ENCODE data around the gene OFD1. TPM values are rescaled to one million over a fixed set of nuclear protein-coding genes. Genes with fewer than 3 reads are reported as not detected.

Gene OFD1
- total RNA-seq, 2 donors from 2014 or later = 25.9 to 29.7 TPM

GRCh38 chrX:13761606-13762414 is 27.3 kb downstream of the OFD1 start:
- DNase-seq = peak; percentile 69
- Mint-ChIP-seq H3K27me3 (ENCODE audit: insufficient read depth) (no peaks in the 10 kb centered on the region), H3K9me3 (peaks cover 44% of the 10 kb centered on the region), H3K27ac (no peak overlapping the region), H3K4me1 (peaks cover 27% of the 10 kb centered on the region), H3K36me3 (ENCODE audit: low read depth) (peaks cover 51% of the 10 kb centered on the region), H3K4me3 (no peak overlapping the region)
- Histone ChIP-seq H3K4me3 (ENCODE audit: low read length) (no peak overlapping the region), H3K27ac (ENCODE audit: low read depth, low read length) (no peak overlapping the region), H3K27me3 (ENCODE audit: control insufficient read depth, insufficient read depth, low read length, poor library complexity, severe bottlenecking) (no peaks in the 10 kb centered on the region), H3K4me1 (ENCODE audit: control insufficient read depth, insufficient read depth, low read length) (no peaks in the 10 kb centered on the region), H3K9ac (ENCODE audit: extremely low read depth, low read length, poor library complexity, severe bottlenecking) (peak overlapping the region; percentile 3), H3K36me3 (ENCODE audit: control insufficient read depth, insufficient read depth, low read length) (peaks cover 58% of the 10 kb centered on the region), H3K9me3 (ENCODE audit: control insufficient read depth, low read length) (no peaks in the 10 kb centered on the region)
- 20 to 40% methylated on average over 1 to 7 of the region's 7 CpGs for WGBS, 2 experiments (ENCODE audit: insufficient coverage in 1 of 2, insufficient read length in 1 of 2)
- TF ChIP-seq CTCF (conservative IDR thresholded peaks at IDR 0.05) = peak; percentile 16

GRCh38 chrX:13763489-13763888 is 28.9 kb downstream of the OFD1 start:
- H3K36me3 ChIP-seq (ENCODE audit: control insufficient read depth, insufficient read depth, low read length) = peaks cover 49% of the 10 kb centered on the region
- H3K27me3 ChIP-seq (ENCODE audit: control insufficient read depth, insufficient read depth, low read length, poor library complexity, severe bottlenecking) = no peaks in the 10 kb centered on the region
- DNase-seq = no peak
- TF ChIP-seq CTCF (conservative IDR thresholded peaks at IDR 0.05) = no peak
- 80 to 91% methylated on average over 2 to 8 of the region's 8 CpGs for WGBS, 2 experiments (ENCODE audit: insufficient coverage in 1 of 2, insufficient read length in 1 of 2)
- no peak overlapping the region for H3K9ac ChIP-seq (ENCODE audit: extremely low read depth, low read length, poor library complexity, severe bottlenecking)
- no peaks in the 10 kb centered on the region for H3K27me3 Mint-ChIP-seq (ENCODE audit: insufficient read depth)
- no peaks in the 10 kb centered on the region for H3K4me1 ChIP-seq (ENCODE audit: control insufficient read depth, insufficient read depth, low read length)
- H3K27ac Mint-ChIP-seq = no peak overlapping the region
- H3K9me3 ChIP-seq (ENCODE audit: control insufficient read depth, low read length) = no peaks in the 10 kb centered on the region
- H3K27ac ChIP-seq (ENCODE audit: low read depth, low read length) = no peak overlapping the region
- H3K4me1 Mint-ChIP-seq = peaks cover 23% of the 10 kb centered on the region
- peaks cover 50% of the 10 kb centered on the region for H3K9me3 Mint-ChIP-seq
- H3K36me3 Mint-ChIP-seq (ENCODE audit: low read depth) = peaks cover 53% of the 10 kb centered on the region
- no peak overlapping the region for H3K4me3 Mint-ChIP-seq
- H3K4me3 ChIP-seq (ENCODE audit: low read length) = no peak overlapping the region

GRCh38 chrX:13764281-13764680 is 29.7 kb downstream of the OFD1 start:
- no peaks in the 10 kb centered on the region for H3K27me3 Mint-ChIP-seq (ENCODE audit: insufficient read depth)
- no peaks in the 10 kb centered on the region for H3K9me3 ChIP-seq (ENCODE audit: control insufficient read depth, low read length)
- peaks cover 54% of the 10 kb centered on the region for H3K36me3 Mint-ChIP-seq (ENCODE audit: low read depth)

More at GRCh38 chrX:13764281-13764680, 29.7 kb downstream of the OFD1 start:
- Histone ChIP-seq H3K36me3 (ENCODE audit: control insufficient read depth, insufficient read depth, low read length) (peaks cover 42% of the 10 kb centered on the region), H3K4me3 (ENCODE audit: low read length) (no peak overlapping the region), H3K27ac (ENCODE audit: low read depth, low read length) (peak overlapping the region; percentile 66), H3K4me1 (ENCODE audit: control insufficient read depth, insufficient read depth, low read length) (no peaks in the 10 kb centered on the region), H3K9ac (ENCODE audit: extremely low read depth, low read length, poor library complexity, severe bottlenecking) (no peak overlapping the region), H3K27me3 (ENCODE audit: control insufficient read depth, insufficient read depth, low read length, poor library complexity, severe bottlenecking) (no peaks in the 10 kb centered on the region)
- TF ChIP-seq CTCF (conservative IDR thresholded peaks at IDR 0.05) = no peak
- DNase-seq = no peak
- no peak overlapping the region for H3K4me3 Mint-ChIP-seq
- WGBS, 2 experiments (ENCODE audit: insufficient coverage in 1 of 2, insufficient read length in 1 of 2) = 78 to 100% methylated on average over 1 to 7 of the region's 7 CpGs
- H3K9me3 Mint-ChIP-seq = peaks cover 46% of the 10 kb centered on the region
- no peak overlapping the region for H3K27ac Mint-ChIP-seq
- peaks cover 23% of the 10 kb centered on the region for H3K4me1 Mint-ChIP-seq

Measured in endodermal cell (in vitro differentiated cells).